ENCODE data around the gene ATAD3A.
"Not testable (repeated sequence)": the region's sequence is repeated elsewhere in the genome, so short reads cannot be mapped to it uniquely, and the experiment has no call there.

Gene ATAD3A

DNA sequence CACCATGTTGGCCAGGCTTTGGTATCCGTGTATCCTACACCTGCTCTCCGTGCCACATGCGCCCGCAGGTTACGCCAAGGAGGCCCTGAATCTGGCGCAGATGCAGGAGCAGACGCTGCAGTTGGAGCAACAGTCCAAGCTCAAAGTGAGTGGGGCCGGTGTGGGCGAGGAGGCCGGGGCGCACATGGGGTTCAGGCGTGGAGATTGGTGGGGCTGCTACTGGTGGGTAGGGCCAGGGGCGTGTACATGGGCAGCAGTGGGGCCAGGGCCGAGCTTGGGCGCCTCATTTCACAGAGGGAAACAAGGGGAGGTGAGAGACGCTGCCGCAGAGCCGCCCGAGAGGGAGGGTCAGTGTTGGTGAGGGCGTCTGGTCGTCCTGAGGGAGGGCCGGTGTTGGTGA is 34.8 kb upstream of the ATAD3A start:
- no peaks in the 10 kb centered on the region for H3K4me1 ChIP-seq (ENCODE audit: low read length)
- H3K27ac ChIP-seq (ENCODE audit: low read length), result no peak overlapping the region
- H3K36me3 ChIP-seq (replicated peaks; ENCODE audit: low read depth, low read length), result peaks cover 11% of the 10 kb centered on the region
- no peak overlapping the region for H3K9ac ChIP-seq (ENCODE audit: low read length)
- no peak for TF ChIP-seq EZH2phosphoT487 (IDR thresholded peaks at IDR 0.05; ENCODE audit: low read depth)
- TF ChIP-seq, protein P1, sequence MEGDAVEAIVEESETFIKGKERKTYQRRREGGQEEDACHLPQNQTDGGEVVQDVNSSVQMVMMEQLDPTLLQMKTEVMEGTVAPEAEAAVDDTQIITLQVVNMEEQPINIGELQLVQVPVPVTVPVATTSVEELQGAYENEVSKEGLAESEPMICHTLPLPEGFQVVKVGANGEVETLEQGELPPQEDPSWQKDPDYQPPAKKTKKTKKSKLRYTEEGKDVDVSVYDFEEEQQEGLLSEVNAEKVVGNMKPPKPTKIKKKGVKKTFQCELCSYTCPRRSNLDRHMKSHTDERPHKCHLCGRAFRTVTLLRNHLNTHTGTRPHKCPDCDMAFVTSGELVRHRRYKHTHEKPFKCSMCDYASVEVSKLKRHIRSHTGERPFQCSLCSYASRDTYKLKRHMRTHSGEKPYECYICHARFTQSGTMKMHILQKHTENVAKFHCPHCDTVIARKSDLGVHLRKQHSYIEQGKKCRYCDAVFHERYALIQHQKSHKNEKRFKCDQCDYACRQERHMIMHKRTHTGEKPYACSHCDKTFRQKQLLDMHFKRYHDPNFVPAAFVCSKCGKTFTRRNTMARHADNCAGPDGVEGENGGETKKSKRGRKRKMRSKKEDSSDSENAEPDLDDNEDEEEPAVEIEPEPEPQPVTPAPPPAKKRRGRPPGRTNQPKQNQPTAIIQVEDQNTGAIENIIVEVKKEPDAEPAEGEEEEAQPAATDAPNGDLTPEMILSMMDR (IDR thresholded peaks at IDR 0.05; ENCODE audit: low read depth, low read length), result no peak
- H3K4me3 ChIP-seq (ENCODE audit: low read length), result no peak overlapping the region
- H3K4me2 ChIP-seq (ENCODE audit: low read length), result no peak overlapping the region
- no peaks in the 10 kb centered on the region for H3K9me3 ChIP-seq (ENCODE audit: insufficient read depth, low read length)
- no peak overlapping the region for H2AFZ ChIP-seq (ENCODE audit: low read depth, low read length)
- peaks cover 51% of the 10 kb centered on the region for H3K79me2 ChIP-seq (ENCODE audit: low read length)
- H3K27me3 ChIP-seq (ENCODE audit: low read depth, low read length), result no peaks in the 10 kb centered on the region
- no peaks in the 10 kb centered on the region for H4K20me1 ChIP-seq (ENCODE audit: insufficient read depth, low read length)

DNA sequence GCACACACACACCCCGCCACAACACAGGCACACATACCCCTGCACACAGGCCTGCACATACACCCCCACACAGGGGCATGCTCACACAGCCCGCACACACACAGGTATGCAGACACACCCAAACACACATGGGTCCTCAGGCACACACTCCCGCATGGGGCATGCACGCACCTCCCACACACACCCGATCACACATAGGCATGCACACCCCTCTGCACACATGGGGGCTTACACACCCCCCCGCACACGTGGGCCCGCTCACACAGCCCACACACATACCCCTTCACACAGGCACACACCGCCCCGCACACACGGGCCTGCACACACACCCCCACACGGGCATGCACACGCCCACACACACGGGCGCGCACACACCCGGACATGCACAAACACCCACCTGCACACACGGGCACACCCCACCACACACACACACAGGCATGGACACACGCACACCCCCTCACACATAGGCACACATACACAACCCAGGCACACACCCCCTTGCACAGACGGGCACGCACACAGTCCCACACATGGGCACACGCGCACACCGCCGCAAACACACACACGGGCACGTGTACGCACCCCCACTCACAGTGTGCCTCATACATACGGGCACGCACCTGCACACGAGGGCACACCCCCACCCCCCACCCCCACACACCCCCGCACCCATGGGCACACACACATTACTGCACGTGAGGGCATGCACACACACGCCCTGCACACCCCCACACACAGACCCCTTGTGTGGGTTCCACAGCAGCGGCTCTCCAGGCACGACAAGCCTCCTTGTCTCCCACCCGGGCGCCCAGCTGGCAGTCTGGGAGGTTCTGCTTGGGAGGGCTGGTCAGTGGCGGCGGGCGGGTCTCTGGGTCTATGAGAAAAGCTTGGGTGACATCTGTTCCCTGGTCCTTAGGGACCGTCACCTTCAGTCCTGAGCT is 32.1 kb upstream of the ATAD3A start:
- no peak overlapping the region for H3K27ac ChIP-seq (ENCODE audit: low read length)
- no peak overlapping the region for H3K9ac ChIP-seq (ENCODE audit: low read length)
- TF ChIP-seq, protein P1 (IDR thresholded peaks at IDR 0.05; ENCODE audit: low read depth, low read length), result no peak
- TF ChIP-seq EZH2phosphoT487 (IDR thresholded peaks at IDR 0.05; ENCODE audit: low read depth), result no peak
- H3K4me1 ChIP-seq (ENCODE audit: low read length), result no peaks in the 10 kb centered on the region
- peaks cover 8% of the 10 kb centered on the region for H3K36me3 ChIP-seq (replicated peaks; ENCODE audit: low read depth, low read length)
- H3K4me2 ChIP-seq (ENCODE audit: low read length), result no peak overlapping the region
- H3K27me3 ChIP-seq (ENCODE audit: low read depth, low read length), result no peaks in the 10 kb centered on the region
- H3K79me2 ChIP-seq (ENCODE audit: low read length), result peaks cover 25% of the 10 kb centered on the region
- no peak overlapping the region for H2AFZ ChIP-seq (ENCODE audit: low read depth, low read length)
- no peaks in the 10 kb centered on the region for H3K9me3 ChIP-seq (ENCODE audit: insufficient read depth, low read length)
- no peaks in the 10 kb centered on the region for H4K20me1 ChIP-seq (ENCODE audit: insufficient read depth, low read length)
- H3K4me3 ChIP-seq (ENCODE audit: low read length), result no peak overlapping the region

DNA sequence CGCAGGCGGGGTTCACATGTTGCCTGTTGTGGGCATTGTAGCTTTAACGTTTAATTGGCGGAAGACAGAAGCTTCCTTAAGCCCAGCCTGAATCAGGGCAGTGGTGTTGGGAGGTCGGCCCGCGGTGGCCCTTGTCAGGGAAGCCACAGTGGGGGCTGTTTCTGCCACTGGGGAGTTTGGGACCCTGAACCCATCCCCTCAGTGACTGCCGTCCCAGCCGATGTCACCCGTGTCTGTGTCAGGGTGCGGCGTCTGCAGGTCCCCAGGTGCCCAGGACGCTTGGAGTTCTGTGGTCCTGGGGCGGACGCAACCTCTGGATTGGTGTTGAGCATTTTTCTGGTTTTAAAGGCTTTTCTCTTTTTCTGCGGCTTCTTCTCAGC is 31.5 kb upstream of the ATAD3A start:
- H3K36me3 ChIP-seq (replicated peaks; ENCODE audit: low read depth, low read length), result not testable (repeated sequence)

DNA sequence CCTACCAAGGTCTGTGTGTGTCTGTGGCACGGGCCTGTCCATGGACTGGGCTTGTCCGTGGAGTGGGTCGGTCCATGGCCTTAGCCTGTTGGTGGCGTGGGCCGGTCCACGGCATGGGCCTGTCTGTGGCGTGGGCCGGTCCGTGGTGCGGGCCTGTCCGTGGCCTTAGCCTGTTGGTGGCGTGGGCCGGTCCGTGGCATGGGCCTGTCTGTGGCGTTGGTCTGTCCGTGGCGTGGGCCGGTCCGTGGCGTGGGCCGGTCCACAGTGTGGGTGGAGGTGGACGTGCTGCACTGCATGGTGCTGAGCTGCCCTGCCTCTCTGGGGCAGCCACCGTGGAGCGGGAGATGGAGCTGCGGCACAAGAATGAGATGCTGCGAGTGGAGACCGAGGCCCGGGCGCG is 30.2 kb upstream of the ATAD3A start:
- H3K79me2 ChIP-seq (ENCODE audit: low read length); H2AFZ ChIP-seq (ENCODE audit: low read depth, low read length); H4K20me1 ChIP-seq (ENCODE audit: insufficient read depth, low read length); H3K36me3 ChIP-seq (replicated peaks; ENCODE audit: low read depth, low read length); H3K4me2 ChIP-seq (ENCODE audit: low read length); H3K4me1 ChIP-seq (ENCODE audit: low read length); H3K9ac ChIP-seq (ENCODE audit: low read length); H3K27me3 ChIP-seq (ENCODE audit: low read depth, low read length); H3K4me3 ChIP-seq (ENCODE audit: low read length); H3K27ac ChIP-seq (ENCODE audit: low read length); H3K9me3 ChIP-seq (ENCODE audit: insufficient read depth, low read length): not testable (repeated sequence)

More for the DNA sequence above, 31.5 kb upstream of the ATAD3A start:
- H3K27ac ChIP-seq (ENCODE audit: low read length); H3K9ac ChIP-seq (ENCODE audit: low read length); H3K4me3 ChIP-seq (ENCODE audit: low read length); H3K4me1 ChIP-seq (ENCODE audit: low read length); H3K27me3 ChIP-seq (ENCODE audit: low read depth, low read length); H4K20me1 ChIP-seq (ENCODE audit: insufficient read depth, low read length); H3K9me3 ChIP-seq (ENCODE audit: insufficient read depth, low read length); H3K4me2 ChIP-seq (ENCODE audit: low read length); H2AFZ ChIP-seq (ENCODE audit: low read depth, low read length): not testable (repeated sequence)
- H3K79me2 ChIP-seq (ENCODE audit: low read length), result peaks cover 19% of the 10 kb centered on the region

DNA sequence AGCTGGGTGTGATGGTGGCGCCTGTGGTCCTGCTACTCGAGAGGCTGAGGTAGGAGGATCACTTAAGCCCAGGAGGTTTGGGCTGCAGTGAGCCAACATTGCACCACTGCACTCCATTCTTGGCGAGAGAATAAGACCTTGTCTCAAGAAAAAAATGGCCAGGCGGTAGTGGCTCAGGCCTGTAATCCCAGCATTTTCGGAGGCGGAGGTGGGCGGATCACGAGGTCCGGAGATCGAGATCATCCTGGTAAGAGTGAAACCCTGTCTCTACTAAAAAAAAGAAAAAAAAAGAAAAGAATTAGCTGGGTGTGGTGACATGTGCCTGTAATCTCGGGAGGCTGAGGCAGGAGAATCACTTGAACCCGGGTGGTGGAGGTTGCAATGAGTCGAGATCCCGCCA is 29.1 kb upstream of the ATAD3A start:
- H3K36me3 ChIP-seq (replicated peaks; ENCODE audit: low read depth, low read length), result peaks cover 8% of the 10 kb centered on the region
- H3K79me2 ChIP-seq (ENCODE audit: low read length), result no peaks in the 10 kb centered on the region; the same call in 1 of the 2 replicates
- H3K4me1 ChIP-seq (ENCODE audit: low read length), result no peaks in the 10 kb centered on the region
- H3K9ac ChIP-seq (ENCODE audit: low read length), result no peak overlapping the region
- no peak overlapping the region for H2AFZ ChIP-seq (ENCODE audit: low read depth, low read length)
- TF ChIP-seq, protein P1 (IDR thresholded peaks at IDR 0.05; ENCODE audit: low read depth, low read length), result no peak
- no peak for TF ChIP-seq EZH2phosphoT487 (IDR thresholded peaks at IDR 0.05; ENCODE audit: low read depth)
- no peak overlapping the region for H3K4me3 ChIP-seq (ENCODE audit: low read length)
- H3K27me3 ChIP-seq (ENCODE audit: low read depth, low read length), result no peaks in the 10 kb centered on the region
- H3K9me3 ChIP-seq (ENCODE audit: insufficient read depth, low read length), result no peaks in the 10 kb centered on the region
- H3K4me2 ChIP-seq (ENCODE audit: low read length), result no peak overlapping the region
- no peak overlapping the region for H3K27ac ChIP-seq (ENCODE audit: low read length)
- H4K20me1 ChIP-seq (ENCODE audit: insufficient read depth, low read length), result no peaks in the 10 kb centered on the region
